Neural progenitor cell (in vitro differentiated cells): Measurements from ENCODE around the gene MEMO1.
"Not testable (repeated sequence)": the region's sequence is repeated elsewhere in the genome, so short reads cannot be mapped to it uniquely, and the experiment has no call there.

Experiments used
- CTCF ChIP-seq: fragments of 200-600 bp; sonication (generic); IDR thresholded peaks from 2 replicates; pipeline ENCODE4 v1.5.1; 2017; ENCODE audit warnings: antibody characterized with exemption, mild to moderate bottlenecking
- EZH2 ChIP-seq: fragments of 200-600 bp; sonication (generic); IDR thresholded peaks from 2 replicates; pipeline ENCODE4 v1.6.1; 2017; ENCODE audit warnings: antibody characterized with exemption, mild to moderate bottlenecking, moderate library complexity
- EZH2phosphoT487 ChIP-seq: fragments of 200-600 bp; sonication (generic); IDR thresholded peaks from 2 replicates; pipeline ENCODE4 v1.6.1; 2017; ENCODE audit warnings: antibody characterized with exemption

- TF ChIP-seq CTCF, EZH2, EZH2phosphoT487: not testable (repeated sequence)
Measured at GRCh38 chr2:31907491-31907890, 103.3 kb downstream of the MEMO1 start.
